HUDEP-2 (cell line): ENCODE results near the gene SPOPL.
A peak's percentile ranks its signal among the peaks of the same experiment; 100 is the strongest.

ENCODE experiments used
- DNase-seq, 76 experiments: peaks; one replicate each; lab custom pipeline; 2025; ENCODE audit not compliant: unreplicated experiment in 76 of 76; lab: John Stamatoyannopoulos, UW

SPOPL gene

DNA sequence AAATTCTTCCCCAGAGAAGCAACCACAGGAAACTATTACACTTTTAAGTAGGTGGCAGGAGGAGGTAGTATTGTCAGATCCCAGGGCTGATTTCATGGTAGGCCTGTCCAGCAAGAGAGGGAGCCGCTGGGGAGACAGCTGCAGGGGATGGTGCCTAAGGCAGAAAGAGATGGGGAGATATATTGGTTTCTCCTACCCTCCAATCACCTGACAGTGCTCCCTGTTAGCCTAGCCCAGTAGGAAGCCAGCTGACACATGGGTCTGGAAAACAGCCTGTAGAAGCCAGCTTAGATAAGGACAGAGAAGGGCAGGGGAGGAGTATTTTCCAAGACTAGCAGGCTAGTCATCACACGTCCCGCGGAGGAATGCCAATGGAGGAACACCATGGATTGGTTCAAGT, 8.2 kb upstream of the SPOPL start:
- no peak for DNase-seq

DNA sequence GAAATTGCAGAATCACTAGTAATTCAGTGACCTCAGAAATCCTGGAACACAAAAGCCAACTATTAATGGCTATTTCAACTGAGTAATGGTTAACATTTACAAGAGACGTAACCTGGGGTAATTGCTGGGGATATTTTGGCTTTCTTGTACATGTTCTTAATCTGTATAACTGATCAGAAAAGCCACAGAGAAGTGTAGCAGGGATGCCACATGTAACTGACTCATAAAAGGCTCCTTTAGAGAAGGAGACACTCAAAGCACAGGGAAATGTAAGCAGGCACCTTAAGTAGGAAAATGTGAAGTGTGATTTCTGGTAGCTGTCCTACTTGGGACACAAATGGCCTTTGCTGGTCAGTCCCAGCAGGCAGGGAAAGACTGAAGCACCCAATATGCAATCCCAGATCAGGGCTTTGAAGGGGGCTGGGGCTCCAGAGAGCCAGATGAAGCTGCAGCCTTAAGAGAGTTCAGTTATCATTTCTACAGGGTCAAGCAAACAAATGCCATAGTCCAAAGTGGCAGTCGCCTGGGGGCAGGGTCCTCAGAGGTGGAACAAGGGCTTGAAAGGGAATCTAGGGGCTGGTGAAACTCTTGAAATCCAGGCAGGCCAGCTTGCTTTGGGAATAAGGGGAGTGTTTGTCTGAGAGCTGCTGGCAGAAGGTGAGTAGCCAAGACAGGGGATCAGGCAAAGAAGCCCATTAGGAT, 7.2 kb upstream of the SPOPL start:
- no peak for DNase-seq

DNA sequence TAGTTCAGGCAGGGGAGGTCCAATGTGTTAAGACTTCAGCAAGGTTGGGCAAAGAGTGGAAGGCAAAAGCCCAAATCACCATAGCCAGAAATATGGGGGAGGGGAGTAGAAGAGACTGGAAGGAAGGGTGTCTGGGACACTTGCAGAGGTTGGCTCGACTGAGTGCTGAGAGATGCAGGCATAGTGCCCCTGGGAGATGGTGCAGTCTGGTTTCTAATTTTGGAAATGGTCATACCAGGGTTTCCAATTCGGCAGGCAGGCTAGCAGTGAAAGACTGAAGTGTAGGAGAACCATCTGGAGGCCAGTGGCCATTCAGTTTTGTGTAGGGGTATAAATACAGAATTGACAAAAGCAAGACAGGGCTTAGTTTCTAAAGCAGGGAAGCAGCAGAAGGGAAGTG, 6.2 kb upstream of the SPOPL start:
- no peak for DNase-seq

DNA sequence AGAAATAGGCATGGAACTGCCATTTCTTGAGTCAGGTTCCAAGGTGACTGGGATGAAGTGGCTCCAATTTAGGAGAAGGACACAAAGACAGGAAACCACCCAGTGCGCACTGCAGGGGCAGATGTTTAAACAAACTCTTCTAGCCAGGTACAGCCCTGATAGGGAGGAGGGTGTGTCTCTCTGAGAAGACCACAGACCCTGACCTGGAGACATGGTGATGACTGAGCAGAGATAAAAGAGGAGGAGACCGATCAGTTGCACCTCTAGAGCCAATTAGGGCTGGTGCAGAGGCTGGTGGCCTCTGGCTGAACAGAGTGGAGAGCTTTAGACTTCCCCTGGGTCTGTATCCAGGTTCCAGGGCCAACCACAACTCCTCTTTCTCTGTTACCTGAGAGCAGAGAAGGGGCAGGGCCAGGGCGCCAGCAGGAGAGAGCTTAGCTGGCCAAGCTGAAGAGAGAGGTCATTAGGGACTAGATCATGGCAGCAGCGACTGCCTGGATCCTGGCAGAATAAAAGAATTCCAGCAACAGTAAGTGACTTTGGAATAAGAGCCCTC, 5.4 kb upstream of the SPOPL start:
- DNase-seq, result no peak

DNA sequence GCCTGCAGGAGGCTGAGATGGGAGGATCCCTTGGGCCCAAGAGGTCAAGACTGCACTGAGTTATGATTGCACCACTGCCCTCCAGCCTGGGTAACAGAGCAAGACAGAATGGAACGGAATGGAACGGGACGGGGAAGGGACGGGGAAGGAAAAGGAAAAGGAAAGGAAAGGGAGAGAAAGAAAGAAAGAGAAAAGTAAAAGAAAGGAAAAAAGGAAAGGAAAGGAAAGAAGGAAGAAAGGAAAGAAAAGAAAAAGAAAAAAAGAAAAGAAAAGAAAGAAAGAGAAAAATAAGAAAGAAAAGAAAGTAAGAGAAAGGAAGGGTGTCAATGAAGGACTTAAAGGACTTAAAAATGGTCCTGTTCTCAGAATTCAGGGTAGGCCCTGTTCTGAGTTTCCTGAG, 4.3 kb upstream of the SPOPL start:
- no peak for DNase-seq

DNA sequence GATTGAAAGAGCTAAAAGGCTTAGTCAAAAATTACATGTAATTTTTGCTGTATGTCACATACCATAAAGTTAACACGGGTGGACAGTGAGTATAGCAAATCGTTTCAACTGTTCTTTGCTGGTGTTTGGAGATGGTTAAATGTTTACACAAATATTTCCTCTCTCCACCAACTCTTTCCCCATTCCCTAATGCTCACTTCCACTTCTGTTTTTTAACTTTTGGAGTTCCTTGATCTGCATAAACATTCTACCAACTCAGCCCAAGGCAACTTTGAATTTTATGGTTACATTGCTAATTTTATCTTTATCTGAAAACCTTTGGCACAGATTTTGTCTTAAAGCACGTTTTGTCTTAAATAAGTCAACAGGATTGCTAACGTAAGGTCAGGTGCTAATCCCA, 1.9 kb upstream of the SPOPL start:
- no peak for DNase-seq

DNA sequence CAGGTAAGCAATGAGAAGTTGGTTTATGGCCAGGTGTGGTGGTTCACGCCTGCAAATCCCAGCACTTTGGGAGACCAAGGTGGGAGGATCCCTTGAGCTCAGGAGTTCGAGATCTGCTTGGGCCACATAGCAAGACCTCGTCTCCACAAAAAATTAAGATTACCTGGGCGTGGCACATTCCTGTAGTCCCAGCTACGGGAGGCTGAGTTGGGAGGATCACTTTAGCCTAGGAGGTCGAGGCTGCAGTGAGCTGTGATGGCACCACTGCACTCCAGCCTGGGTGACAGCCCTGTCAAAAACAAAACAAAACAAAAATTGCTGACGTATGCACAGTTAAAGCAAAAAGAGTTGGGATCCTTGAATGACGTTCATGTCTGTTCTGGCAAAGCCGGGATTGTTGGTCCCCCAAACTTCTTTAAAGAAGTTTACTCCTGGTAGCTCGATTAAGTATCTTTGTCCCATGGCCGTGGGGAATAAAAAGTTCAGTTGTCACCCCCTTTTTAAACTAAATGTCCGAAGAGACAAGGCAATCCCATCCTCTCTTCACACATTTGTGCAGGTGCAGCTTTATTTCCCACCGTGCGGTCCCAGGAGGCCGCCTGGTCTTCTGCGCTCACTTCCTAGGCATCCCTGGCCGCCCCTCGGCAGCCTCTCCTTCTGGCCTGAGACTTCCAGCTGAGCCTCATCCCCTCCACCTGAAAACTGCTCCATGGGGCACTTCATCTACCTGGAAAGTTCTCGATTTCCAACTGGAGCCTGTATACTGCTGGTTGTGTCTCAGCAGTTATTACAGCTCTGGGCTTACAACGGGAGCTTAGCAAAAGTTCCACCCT, 762 bp upstream of the SPOPL start:
- peak in 2 of 76 experiments; percentile 22 to 51 for DNase-seq

DNA sequence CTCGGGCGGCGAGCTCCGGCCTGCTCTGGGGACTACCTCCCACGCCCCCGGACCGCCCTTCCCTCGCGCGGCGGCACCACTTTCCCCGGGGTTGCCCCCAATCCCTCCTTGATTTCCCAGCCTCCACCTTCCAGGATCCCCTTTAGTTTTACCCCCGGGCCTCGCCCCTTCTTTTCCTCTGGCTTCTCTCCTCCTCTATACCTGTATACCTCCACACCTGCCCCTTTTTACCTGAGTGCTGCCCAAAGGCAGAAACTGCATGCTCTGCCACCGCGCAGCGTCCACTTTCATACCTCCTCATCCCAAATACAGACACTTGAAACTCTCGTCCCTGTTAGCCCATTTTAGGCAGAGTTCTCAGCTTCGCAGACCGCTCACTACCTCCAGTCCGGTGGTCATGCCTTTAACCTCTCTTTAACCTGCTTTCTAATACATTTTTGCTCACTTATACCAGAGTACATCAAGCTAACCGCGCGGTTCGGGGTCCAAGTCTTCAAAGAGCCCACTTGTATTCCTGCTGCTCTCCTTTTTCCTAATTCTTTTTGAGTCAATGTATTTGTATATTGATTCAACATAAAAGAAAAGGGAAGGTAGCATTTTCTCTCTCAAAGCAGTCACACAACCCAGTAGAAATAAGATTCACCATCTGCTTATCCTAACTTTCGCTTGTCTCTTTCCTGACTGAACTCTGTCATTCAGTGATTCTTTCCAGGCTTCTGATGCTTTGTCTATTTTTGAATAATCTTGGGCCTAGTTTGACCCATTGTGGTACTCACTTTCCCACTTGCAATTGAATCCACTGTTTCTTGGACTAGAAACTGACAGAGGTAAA, 901 bp downstream of the SPOPL start:
- DNase-seq, result peak in 8 of 76 experiments; percentile 1 to 54 (median 25)

DNA sequence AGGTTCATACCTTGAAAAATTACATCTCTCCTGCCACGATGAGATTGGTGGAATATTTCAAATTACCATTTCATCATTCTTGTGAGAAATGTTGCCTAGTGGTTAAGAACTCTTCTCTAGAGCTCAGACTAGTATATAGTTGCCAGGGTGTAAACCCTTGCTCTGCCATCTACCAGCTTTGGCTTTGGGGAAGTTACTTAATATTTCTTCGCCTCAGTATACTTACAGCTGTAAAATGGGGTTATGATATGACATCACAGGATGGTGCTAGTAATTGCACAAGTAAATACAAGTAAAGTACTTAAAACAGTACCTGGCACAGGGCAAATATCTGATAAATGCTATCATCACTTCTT, 1.5 kb downstream of the SPOPL start:
- peak in 1 of 76 experiments; percentile 14 for DNase-seq

DNA sequence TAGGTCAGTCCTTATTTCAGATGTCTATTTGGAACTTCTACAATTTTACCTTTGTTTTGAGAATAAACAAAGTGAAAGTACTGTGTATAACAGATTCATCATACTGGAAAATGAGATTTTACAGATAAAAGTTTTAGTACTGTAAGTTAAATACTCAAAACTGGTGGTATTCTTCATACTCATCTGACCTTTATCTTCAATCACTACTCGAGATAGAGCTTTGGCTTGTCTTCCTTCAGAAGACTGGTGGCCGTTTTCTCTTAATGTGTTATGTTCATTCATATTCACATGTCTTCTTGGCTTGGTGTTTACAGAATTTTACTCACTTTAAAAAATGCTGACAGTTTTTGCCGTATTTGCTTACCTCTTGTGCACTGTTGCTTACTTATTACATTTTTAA, 2.1 kb downstream of the SPOPL start:
- no peak for DNase-seq

DNA sequence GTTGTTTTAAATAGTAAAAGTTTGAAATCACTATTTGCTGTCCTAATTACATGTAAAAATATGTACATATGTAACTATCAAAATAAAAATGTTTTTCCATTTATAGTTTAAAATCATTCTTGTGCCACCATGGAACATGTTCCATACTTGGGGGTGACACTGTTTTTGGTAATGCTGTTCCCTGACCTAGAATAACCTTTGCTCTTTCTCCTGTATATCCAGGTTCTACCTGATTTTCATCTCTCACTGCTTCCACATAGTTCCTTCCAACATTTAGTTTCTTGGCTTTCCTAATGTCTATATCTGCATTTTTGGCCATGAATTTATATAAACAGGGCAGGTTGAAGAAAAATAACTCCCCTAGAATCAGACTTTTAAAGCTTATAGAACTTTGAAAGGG, 2.5 kb downstream of the SPOPL start:
- DNase-seq, result no peak

DNA sequence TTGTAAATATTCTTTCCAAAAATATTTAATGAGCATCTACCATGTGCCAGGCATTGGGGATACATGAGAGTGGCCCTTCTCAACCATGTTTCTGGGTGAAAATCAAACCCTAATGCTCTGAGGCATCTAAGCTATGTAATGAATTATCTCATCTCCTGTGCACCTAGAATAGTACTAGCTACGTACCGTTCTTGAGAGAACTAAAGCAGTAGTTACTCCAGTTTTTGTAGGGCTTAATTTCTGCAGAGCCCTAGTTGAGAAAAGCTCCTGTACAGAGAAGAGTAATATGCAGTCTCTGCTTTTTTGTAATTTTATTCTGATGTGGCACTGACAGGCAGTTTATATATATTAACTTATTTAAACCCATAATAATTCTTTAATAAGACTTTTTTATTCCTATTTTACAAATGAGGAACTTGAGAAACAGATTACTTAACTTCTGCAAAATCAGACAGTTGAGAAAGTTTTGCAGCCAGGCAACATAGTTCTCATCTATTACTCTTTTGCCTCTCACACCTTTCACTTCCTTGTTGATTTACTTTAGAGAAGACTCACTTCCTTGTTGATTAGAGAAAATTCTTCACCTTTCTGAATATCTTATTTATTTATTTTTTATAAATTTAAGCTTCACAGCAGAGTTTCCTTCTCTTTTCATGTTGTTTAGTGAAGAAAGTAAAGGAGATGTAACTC, 3.1 kb downstream of the SPOPL start:
- no peak for DNase-seq

DNA sequence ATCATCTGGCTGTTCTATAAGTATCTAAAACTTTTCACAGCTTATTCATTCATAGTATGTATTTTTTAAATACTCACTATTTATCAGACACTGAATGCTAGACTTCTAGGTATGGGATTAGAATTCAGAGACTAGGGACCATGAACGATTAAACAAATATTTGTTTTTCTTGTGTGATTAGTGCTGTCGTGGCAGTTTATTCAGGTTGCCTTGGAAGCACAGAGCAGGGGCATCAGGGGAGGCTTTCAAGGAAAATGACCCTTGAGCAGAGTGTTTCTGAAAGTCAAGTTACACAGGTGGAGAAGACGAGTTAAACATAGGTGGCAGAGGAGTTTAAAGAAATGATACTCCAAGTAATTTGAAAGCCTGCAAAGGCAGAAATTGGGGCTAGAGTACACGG, 5.7 kb downstream of the SPOPL start:
- no peak for DNase-seq

DNA sequence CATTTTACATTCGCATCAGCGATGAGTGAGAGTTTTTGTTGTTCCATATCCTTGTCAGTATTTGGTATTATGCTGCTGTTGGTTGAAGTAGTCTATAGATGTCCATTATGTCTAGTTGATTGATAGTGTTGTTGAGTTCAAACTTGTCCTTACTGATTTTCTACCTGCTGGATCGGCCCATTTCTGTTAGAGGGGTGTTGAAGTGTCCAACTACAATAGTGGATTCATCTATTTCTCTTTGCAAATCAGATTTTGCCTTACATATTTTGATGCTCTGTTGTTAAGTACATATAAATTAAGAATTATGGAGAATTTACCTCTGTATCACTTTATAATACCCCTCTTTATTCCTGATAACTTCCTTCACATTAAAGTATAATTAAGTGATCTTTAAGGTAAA, 8.7 kb downstream of the SPOPL start:
- DNase-seq, result no peak

DNA sequence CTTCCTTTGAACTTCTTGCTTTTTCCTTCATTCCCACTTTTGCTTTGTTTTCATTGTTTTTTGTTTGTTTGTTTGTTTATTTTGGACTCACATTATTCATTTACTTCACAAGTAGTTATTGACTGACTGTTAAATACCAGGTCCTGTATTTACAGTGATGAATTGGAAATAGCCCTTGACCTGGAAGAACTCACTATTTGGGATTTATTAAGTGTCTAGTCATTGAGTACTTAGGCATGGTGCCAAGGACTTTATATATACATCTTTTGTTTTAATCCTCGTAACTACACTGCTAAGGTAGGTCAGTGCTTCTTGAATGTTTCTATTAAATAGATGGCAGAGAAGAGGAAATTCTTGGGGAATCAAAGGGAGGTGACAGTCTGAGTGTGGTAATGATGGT, 11.1 kb downstream of the SPOPL start:
- DNase-seq, result no peak

DNA sequence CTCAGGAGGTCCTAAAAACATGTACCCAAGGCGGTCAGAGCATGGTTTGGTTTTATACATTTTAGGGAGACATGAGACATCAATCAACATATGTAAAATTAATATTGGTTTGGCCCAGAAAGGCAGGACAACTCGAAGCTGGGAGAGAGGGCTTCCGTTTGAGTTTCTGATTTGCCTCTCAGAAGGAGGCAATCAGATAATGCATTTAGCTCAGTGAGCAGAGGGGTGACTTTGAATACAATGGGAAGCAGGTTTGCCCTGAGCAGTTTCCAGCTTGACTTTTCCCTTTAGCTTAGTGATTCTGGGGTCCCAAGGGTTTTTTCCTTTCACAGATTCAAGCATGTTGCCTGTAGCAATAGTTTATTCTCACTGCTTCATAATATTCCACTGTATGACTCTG, 12.6 kb downstream of the SPOPL start:
- no peak for DNase-seq

DNA sequence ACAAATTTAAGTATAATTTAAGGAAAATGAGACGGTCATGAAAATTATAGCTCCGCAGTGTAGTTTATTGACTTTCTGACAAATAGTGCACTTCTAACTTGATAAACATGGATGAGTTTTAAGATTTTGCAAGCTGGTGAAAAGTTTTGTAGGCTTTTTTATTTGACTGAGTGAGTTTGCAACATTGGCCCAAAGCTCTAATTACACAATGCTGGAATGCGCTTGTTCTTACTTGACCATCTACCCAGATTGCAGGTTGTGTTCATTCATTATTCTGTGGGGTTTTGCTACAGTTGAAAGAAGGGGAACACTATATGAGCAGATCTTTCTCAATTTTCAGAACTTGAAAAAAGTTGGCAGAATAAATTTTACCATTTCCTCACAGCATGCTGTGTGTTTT, 13.5 kb downstream of the SPOPL start:
- DNase-seq, result no peak

DNA sequence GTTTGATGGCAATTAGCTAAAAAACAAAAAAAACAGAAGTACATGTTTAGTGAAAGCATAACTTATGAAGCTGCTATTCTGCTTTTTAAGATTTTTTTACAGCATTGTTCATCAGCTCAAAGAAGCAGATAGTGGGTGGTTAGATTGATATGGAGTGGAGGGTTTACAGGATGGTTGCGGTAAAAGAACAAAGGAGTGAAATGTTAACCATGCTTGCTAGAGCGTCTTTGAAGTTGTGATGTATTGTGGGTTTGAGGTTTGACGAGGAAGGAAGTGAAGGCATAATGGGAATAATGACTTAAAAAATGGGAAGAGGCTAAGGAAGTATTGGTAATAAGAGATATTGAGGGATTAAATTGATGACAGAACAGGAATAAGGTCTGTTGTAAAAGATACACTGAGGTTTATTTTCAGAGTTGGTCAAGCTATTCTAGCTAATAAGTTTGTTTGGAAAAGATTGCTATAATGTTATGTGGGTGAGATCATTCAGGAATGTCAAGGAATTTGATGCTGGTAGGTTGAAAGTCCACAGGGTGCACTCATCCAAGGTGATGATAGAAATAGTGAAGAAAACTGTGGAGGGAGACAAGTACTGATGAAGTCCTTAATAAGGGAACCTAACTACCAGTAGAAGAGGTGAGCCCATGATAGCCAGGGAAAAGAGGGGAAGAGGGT, 14.6 kb downstream of the SPOPL start:
- DNase-seq, result no peak

DNA sequence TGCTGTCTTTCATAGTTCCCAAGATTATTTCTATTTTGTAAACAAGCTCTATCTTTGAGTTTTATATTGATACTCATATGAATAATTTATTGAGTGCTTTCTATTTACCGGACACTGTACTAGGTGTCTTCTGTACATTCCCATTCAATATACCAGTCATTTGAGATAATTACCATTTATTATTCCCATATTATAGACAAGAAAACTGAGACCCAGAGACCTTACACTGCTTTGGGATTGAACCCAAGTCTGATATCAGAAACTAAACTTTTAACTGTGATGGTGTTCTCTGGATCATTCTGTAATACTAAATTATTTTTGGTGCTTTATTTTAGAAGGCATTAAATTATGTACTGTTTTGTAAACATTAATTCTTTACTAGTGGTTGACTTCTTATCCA, 17.3 kb downstream of the SPOPL start:
- no peak for DNase-seq

DNA sequence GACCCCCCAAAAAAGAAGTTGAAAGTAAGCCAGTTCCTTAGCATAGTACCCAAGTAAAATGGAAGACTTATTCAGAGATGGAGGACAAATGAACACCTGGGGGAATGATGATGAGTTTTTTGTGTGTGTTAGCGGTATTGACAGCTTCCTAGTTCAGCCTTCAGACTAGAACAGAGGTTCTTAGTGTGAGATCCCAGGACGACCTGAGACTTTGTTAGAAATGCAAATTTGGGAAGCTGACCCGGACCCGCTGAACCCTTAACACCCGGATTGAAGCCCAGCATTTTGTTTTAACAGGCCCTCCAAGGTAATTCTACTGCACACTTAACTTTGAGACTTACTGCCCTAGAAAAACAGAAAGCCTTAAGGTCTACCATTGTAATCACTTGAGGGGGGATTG, 20.3 kb downstream of the SPOPL start:
- no peak for DNase-seq
